GM19193 (cell line): ENCODE results near the gene KLF9.

Experiments used
- POLR2A ChIP-seq: IDR thresholded peaks from 4 replicates; pipeline ENCODE4 v1.6.1; 2011; ENCODE audit not compliant: insufficient read depth, insufficient read length; ENCODE audit errors: extremely low read depth

Gene KLF9

GRCh38 chr9:70367305-70367930 lies 47.0 kb downstream of the KLF9 start:
- no peak for TF ChIP-seq POLR2A

DNA sequence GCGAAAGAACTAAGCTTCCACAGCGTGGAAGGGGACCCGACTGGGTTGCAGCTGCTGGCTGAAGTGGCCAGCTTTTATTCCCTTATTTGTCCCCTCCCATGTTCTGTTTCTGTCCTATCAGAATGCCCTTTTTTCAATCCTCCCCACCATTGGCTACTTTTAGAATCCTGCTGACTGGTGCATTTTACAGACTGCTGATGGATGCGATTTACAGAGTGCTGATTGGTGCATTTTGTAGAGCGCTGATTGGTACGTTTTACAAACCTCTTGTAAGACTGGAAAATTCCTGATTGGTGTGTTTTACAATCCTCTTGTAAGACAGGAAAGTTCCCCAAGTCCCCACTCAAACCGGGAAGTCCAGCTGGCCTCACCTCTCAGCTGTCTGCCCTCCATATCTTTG lies 50.7 kb downstream of the KLF9 start:
- no peak for TF ChIP-seq POLR2A

DNA sequence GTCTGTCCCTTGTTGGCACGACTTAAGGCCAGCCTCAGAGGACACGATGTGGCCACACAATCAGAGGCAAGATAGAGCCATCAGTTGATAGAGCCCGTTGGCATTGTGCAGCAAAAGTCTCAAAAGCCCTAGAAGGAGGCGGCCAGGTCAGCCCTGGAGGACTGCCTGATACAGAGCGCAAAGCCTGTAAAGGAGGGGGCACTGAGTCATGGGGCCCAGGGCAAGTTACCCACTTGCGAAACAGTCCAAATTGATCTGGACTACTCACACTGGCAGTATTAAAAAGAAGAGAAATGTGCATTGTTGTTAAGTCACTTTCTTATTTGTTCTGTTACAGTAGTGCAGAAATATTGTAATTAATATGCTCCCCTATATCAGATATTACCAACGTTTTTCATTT lies 51.5 kb downstream of the KLF9 start:
- no peak for TF ChIP-seq POLR2A

DNA sequence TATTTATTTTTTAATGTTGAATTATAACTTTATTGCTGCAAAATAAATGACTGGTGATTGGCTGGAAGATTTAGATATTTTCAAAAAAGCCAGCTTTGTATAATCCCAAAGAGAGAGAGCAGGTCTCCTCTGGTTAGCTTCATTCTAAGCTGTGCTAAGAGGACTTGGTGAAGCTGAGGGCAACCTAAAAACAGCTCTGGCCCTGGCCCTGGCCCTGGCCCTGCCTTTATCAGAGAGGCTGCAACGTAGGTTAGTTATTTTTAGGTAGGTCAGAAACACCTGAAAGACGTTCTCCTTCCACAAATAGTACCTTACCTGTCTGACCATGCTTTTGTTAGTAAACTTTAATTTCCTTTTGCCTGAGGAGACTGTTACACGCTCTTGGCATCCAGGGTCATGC lies 58.7 kb downstream of the KLF9 start:
- no peak for TF ChIP-seq POLR2A

DNA sequence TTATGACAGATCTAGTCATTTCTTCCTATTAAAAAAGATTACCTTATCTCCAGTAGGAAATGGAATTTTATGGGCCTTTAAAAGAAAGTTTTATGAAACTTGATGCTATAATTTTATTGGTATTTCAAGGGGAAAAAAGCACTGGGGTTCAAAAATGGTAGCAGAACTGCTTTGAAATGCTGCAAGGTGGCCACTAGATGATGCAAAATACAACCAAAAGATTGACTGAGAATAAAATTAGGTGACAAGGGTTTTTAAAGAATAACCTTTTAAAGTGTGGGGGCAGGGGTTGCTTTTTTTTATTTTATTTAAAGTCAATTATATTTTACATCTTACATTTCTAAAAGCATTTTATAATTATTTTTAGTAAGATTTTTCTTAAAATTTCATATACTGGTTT lies 61.7 kb downstream of the KLF9 start:
- TF ChIP-seq POLR2A = no peak

DNA sequence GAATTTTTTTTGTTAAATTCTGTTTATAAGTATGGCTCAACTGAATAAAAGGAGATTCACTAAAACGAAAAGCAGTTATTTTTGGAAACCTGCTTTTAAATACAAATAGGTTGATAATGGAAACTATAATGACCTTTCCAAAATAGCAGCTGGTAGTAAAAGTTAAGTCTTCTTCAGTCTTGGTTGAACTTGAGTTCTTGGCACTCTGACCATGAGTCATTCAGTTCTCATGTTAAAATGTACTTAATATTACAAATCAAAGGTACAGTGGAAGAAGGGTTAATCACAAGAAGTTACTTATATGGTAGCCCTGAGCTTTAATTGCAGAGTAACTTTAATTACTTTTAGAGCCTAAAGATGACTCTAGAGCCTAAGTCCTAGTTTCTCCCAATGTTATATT lies 62.1 kb downstream of the KLF9 start:
- TF ChIP-seq POLR2A = no peak

- no peak for TF ChIP-seq POLR2A
Measured at GRCh38 chr9:70347046-70347445, 67.4 kb downstream of the KLF9 start.

DNA sequence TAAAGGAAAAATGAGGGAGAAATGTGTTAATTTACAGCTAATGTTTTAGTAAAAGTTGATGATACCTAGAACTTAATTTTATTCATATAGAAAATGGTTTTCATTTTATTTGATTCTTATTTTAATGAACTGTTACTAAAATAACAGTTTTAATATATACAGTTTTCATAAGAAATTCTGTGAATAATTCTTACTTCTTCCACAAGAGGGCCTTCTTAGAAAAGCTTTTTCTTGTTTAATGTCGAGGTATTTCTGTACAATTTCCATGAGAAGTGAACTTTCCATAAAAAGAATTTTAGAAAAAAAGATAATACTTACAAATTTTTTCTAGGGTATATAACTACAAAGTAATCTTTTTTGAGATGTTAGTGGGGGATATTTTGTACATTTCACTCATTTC lies 73.9 kb downstream of the KLF9 start:
- no peak for TF ChIP-seq POLR2A
